Astrocyte (in vitro differentiated cells and primary cell): ENCODE results near the gene TEX29.

Experiments
- EZH2 ChIP-seq: IDR thresholded peaks from 2 replicates; pipeline ENCODE4 v1.6.1; 2012; ENCODE audit warnings: mild to moderate bottlenecking, low read length, inconsistent platforms; ENCODE audit not compliant: insufficient read depth
- TF ChIP-seq, protein P1 (sequence below): IDR thresholded peaks from 2 replicates; pipeline ENCODE4 v1.5.1; 2011; ENCODE audit warnings: low read depth, mild to moderate bottlenecking, inconsistent platforms, low read length, moderate library complexity; ENCODE audit not compliant: insufficient read depth

DNA sequence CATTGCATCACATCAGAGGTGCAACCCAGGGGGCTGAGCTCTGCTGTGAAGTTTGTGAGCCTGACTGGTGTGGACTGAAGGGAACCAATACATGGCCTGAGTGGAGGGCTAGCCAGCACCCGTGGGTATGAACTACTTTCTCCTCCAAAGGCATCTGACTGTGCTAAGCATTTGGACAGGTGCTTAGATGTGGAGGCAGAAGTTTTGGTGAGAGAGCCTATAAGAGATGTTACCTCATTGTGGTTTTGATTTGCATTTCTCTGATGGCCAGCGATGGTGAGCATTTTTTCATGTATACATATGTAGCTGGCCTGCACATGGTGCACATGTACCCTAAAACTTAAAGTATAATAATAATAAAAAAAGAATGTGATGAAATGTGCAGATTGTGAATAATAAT lies 46.9 kb downstream of the TEX29 start:
- TF ChIP-seq, protein P1, sequence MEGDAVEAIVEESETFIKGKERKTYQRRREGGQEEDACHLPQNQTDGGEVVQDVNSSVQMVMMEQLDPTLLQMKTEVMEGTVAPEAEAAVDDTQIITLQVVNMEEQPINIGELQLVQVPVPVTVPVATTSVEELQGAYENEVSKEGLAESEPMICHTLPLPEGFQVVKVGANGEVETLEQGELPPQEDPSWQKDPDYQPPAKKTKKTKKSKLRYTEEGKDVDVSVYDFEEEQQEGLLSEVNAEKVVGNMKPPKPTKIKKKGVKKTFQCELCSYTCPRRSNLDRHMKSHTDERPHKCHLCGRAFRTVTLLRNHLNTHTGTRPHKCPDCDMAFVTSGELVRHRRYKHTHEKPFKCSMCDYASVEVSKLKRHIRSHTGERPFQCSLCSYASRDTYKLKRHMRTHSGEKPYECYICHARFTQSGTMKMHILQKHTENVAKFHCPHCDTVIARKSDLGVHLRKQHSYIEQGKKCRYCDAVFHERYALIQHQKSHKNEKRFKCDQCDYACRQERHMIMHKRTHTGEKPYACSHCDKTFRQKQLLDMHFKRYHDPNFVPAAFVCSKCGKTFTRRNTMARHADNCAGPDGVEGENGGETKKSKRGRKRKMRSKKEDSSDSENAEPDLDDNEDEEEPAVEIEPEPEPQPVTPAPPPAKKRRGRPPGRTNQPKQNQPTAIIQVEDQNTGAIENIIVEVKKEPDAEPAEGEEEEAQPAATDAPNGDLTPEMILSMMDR = no peak
- no peak for TF ChIP-seq EZH2
